Middle frontal gyrus (tissue), 1 donor: ENCODE data around the gene ADCY7.

Experiments
- DNase-seq: peaks from one replicate; pipeline ENCODE4 v3.0.0-alpha.2; 2015; ENCODE audit warnings: low spot score; ENCODE audit errors: extremely low spot score

ADCY7 gene

GRCh38 chr16:50297301-50298074 is 31.1 kb downstream of the ADCY7 start:
- no peak for DNase-seq

- DNase-seq = no peak
Measured at GRCh38 chr16:50298075-50298460, 31.7 kb downstream of the ADCY7 start.

GRCh38 chr16:50298591-50299507 is 32.5 kb downstream of the ADCY7 start:
- no peak for DNase-seq

GRCh38 chr16:50299508-50300105 is 33.3 kb downstream of the ADCY7 start:
- DNase-seq = no peak

- no peak for DNase-seq
Measured at GRCh38 chr16:50300942-50301625, 34.7 kb downstream of the ADCY7 start.

- no peak for DNase-seq
Measured at GRCh38 chr16:50301626-50302471, 35.5 kb downstream of the ADCY7 start.

GRCh38 chr16:50302472-50303005 is 36.2 kb downstream of the ADCY7 start:
- no peak for DNase-seq

GRCh38 chr16:50303041-50303604 is 36.8 kb downstream of the ADCY7 start:
- DNase-seq = no peak

- DNase-seq = no peak
Measured at GRCh38 chr16:50303605-50304466, 37.5 kb downstream of the ADCY7 start.

- no peak for DNase-seq
Measured at GRCh38 chr16:50304467-50305440, 38.4 kb downstream of the ADCY7 start.

GRCh38 chr16:50305441-50306061 is 39.2 kb downstream of the ADCY7 start:
- no peak for DNase-seq

GRCh38 chr16:50306287-50306686 is 39.9 kb downstream of the ADCY7 start:
- DNase-seq = no peak

- no peak for DNase-seq
Measured at GRCh38 chr16:50308237-50308965, 42.0 kb downstream of the ADCY7 start.

- no peak for DNase-seq
Measured at GRCh38 chr16:50309156-50309526, 42.8 kb downstream of the ADCY7 start.

- no peak for DNase-seq
Measured at GRCh38 chr16:50309527-50310307, 43.4 kb downstream of the ADCY7 start.
